NCI-H1930 (cell line): ENCODE results near the gene CPTP.

Experiments used
- DNase-seq, 2 experiments: peaks; one replicate each; lab custom pipeline; 2025; lab: John Stamatoyannopoulos, UW

Gene CPTP

GRCh38 chr1:1351511-1352427, 27.2 kb downstream of the CPTP start:
- DNase-seq: no peak

GRCh38 chr1:1352786-1353388, 28.3 kb downstream of the CPTP start:
- no peak for DNase-seq

GRCh38 chr1:1353389-1354151, 29.0 kb downstream of the CPTP start:
- no peak for DNase-seq

GRCh38 chr1:1354271-1355247, 30.0 kb downstream of the CPTP start:
- no peak for DNase-seq

GRCh38 chr1:1355416-1355815, 30.8 kb downstream of the CPTP start:
- DNase-seq: no peak

GRCh38 chr1:1356166-1356795, 31.7 kb downstream of the CPTP start:
- no peak for DNase-seq

GRCh38 chr1:1356796-1357401, 32.3 kb downstream of the CPTP start:
- DNase-seq: no peak

- DNase-seq: no peak
Observed at GRCh38 chr1:1357871-1358432, 33.4 kb downstream of the CPTP start.

- no peak for DNase-seq
Observed at GRCh38 chr1:1358433-1359271, 34.0 kb downstream of the CPTP start, which contains the start of gene MXRA8. TSS of gene MXRA8 (minus strand) at chr1:1358555. CDS start at chr1:1358504, 51 bp downstream.

GRCh38 chr1:1359308-1359663, 34.7 kb downstream of the CPTP start:
- no peak for DNase-seq

- no peak for DNase-seq
Observed at GRCh38 chr1:1359664-1360468, 35.3 kb downstream of the CPTP start.

- DNase-seq: no peak
Observed at GRCh38 chr1:1360506-1361169, 36.0 kb downstream of the CPTP start.

- no peak for DNase-seq
Observed at GRCh38 chr1:1361233-1361981, 36.8 kb downstream of the CPTP start.

GRCh38 chr1:1361982-1362423, 37.4 kb downstream of the CPTP start:
- no peak for DNase-seq

GRCh38 chr1:1364266-1364665, 39.7 kb downstream of the CPTP start:
- no peak for DNase-seq

- DNase-seq: no peak
Observed at GRCh38 chr1:1365875-1366698, 41.5 kb downstream of the CPTP start.
